Caco-2 (cell line): ENCODE data around the gene RASGEF1C. TPM values are rescaled to one million over a fixed set of nuclear protein-coding genes. Genes with fewer than 3 reads are reported as not detected.

Experiments used
- BruUV-seq: library from RNA; stranded (reverse); fragments of 400-500 nt; replicated peaks from 2 replicates; lab custom pipeline; 2021; lab: Mats Ljungman, UMichigan
- CTCF ChIA-PET: fragments of 300-600 bp; sonication (Branson Sonifier 250); formaldehyde crosslinking; loops from one replicate; lab custom pipeline; 2022; ENCODE audit warnings: antibody characterized with exemption; lab: Charles Lee
- POLR2A ChIA-PET: fragments of 300-600 bp; sonication (Branson Sonifier 250); formaldehyde crosslinking; loops from one replicate; lab custom pipeline; 2022; ENCODE audit warnings: antibody characterized with exemption; lab: Charles Lee
- DNase-seq, 2 experiments: peaks; one replicate each; pipeline versions ENCODE4 v3.0.0 to v3.0.0-alpha.2; 2020 to 2022
- H3K27me3 ChIP-seq: replicated peaks from 2 replicates; pipeline ENCODE4 v1.6.0; 2011; ENCODE audit warnings: low read length; ENCODE audit not compliant: control insufficient read depth, insufficient read depth
- H3K36me3 ChIP-seq: 2 replicates; pipeline ENCODE4 v1.5.1; 2011; ENCODE audit warnings: low read length; ENCODE audit not compliant: control insufficient read depth, insufficient read depth
- H3K4me1 ChIP-seq: fragments of 250-450 bp; sonication (Bioruptor Pico); 2 replicates; pipeline ENCODE4 v1.5.1; 2020; ENCODE audit warnings: mild to moderate bottlenecking
- H3K4me3 ChIP-seq: 2 replicates; pipeline ENCODE4 v1.5.1; 2011; ENCODE audit warnings: low read depth, mild to moderate bottlenecking, control low read depth, low read length
- H3K9me3 ChIP-seq: fragments of 250-450 bp; sonication (Bioruptor Pico); 2 replicates; pipeline ENCODE4 v1.5.1; 2020; ENCODE audit warnings: mild to moderate bottlenecking, moderate library complexity
- H3K27ac Mint-ChIP-seq: one replicate; pipeline ENCODE4 v1.8.0; 2022; ENCODE audit warnings: mixed read lengths; ENCODE audit not compliant: unreplicated experiment
- H3K27me3 Mint-ChIP-seq: one replicate; pipeline ENCODE4 v1.8.0; 2022; ENCODE audit warnings: mixed read lengths; ENCODE audit not compliant: insufficient read depth, unreplicated experiment
- H3K36me3 Mint-ChIP-seq: one replicate; pipeline ENCODE4 v1.8.0; 2022; ENCODE audit warnings: mild to moderate bottlenecking, mixed read lengths; ENCODE audit not compliant: insufficient read depth, unreplicated experiment
- H3K4me1 Mint-ChIP-seq: one replicate; pipeline ENCODE4 v1.8.0; 2022; ENCODE audit warnings: low read depth, mixed read lengths; ENCODE audit not compliant: unreplicated experiment
- H3K4me3 Mint-ChIP-seq: one replicate; pipeline ENCODE4 v1.8.0; 2022; ENCODE audit warnings: mild to moderate bottlenecking, moderate library complexity, mixed read lengths; ENCODE audit not compliant: unreplicated experiment
- H3K9me3 Mint-ChIP-seq: one replicate; pipeline ENCODE4 v1.8.0; 2022; ENCODE audit warnings: mixed read lengths; ENCODE audit not compliant: unreplicated experiment
- intact Hi-C: fragments of 100-400 bp; cut with micrococcal nuclease; formaldehyde crosslinking; loops from one replicate; pipeline ENCODE4 v1.10.0; 2022; ENCODE audit not compliant: unreplicated experiment
- total RNA-seq: library from RNA; stranded (reverse); gene quantifications from 2 replicates; pipeline ENCODE4 v1.2.3, GENCODE V29; 2022
- TF ChIP-seq, protein P1 (sequence below), 2 experiments: fragments of 200-600 bp in 1 of 2; IDR thresholded peaks; 1 replicate in 1 of 2; 2 replicates in 1 of 2; pipeline versions ENCODE4 v1.5.1 to v1.8.0; 2011 to 2022; ENCODE audit warnings: antibody characterized with exemption in 1 of 2, control low read depth in 1 of 2, inconsistent platforms in 1 of 2, low read depth in 1 of 2, low read length in 1 of 2, mild to moderate bottlenecking in 1 of 2, moderate library complexity in 1 of 2; ENCODE audit not compliant: insufficient read depth in 1 of 2, severe bottlenecking in 1 of 2, unreplicated experiment in 1 of 2

Gene RASGEF1C
- total RNA-seq, 1 experiment from 2014 or later: not detected

DNA sequence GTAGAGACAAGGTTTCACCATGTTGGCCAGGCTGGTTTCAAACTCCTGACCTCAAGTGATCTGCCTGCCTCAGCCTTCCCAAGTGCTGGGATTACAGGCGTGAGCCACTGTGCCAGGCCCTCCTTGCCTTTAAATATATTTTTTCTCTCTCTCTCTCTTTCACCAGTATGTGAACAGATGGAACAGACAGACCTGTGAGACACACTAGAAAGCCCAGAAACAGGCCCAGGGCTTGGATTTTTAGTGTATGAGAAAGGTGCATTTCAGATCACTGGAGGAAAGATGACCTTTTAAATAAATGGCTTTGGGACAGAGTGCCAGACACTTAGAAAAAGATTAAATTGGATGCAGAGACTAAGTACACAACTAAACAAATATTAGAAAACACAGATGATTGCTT, 3.1 kb downstream of the RASGEF1C start:
- CTCF ChIA-PET: interaction anchor here (1.9 kb wide), 1 partner anchor 108 kb away, joined by 4 read pairs; no protein-coding TSS in a partner anchor
- H3K4me3 Mint-ChIP-seq: no peak overlapping the region
- H3K27me3 Mint-ChIP-seq: peaks cover 7% of the 10 kb centered on the region
- H3K36me3 Mint-ChIP-seq: no peaks in the 10 kb centered on the region
- BruUV-seq: no TSS peak
- Histone ChIP-seq H3K4me1 (peaks cover 7% of the 10 kb centered on the region), H3K4me3 (no peak overlapping the region), H3K9me3 (no peaks in the 10 kb centered on the region), H3K36me3 (no peaks in the 10 kb centered on the region), H3K27me3 (no peaks in the 10 kb centered on the region)
- TF ChIP-seq, protein P1, sequence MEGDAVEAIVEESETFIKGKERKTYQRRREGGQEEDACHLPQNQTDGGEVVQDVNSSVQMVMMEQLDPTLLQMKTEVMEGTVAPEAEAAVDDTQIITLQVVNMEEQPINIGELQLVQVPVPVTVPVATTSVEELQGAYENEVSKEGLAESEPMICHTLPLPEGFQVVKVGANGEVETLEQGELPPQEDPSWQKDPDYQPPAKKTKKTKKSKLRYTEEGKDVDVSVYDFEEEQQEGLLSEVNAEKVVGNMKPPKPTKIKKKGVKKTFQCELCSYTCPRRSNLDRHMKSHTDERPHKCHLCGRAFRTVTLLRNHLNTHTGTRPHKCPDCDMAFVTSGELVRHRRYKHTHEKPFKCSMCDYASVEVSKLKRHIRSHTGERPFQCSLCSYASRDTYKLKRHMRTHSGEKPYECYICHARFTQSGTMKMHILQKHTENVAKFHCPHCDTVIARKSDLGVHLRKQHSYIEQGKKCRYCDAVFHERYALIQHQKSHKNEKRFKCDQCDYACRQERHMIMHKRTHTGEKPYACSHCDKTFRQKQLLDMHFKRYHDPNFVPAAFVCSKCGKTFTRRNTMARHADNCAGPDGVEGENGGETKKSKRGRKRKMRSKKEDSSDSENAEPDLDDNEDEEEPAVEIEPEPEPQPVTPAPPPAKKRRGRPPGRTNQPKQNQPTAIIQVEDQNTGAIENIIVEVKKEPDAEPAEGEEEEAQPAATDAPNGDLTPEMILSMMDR (IDR thresholded peaks at IDR 0.05; ENCODE audit: insufficient read depth in 1 of 2, low read depth in 1 of 2, low read length in 1 of 2, severe bottlenecking in 1 of 2, unreplicated experiment in 1 of 2): no peak
- intact Hi-C loops: loop anchor here (10.0 kb wide), 2 partner anchors 81 to 269 kb away; no protein-coding TSS in a partner anchor
- peaks cover 6% of the 10 kb centered on the region for H3K4me1 Mint-ChIP-seq
- POLR2A ChIA-PET: no interaction called here
- DNase-seq: no peak
- H3K27ac Mint-ChIP-seq: no peak overlapping the region
- no peaks in the 10 kb centered on the region for H3K9me3 Mint-ChIP-seq

GRCh38 chr5:180204276-180204819, 4.7 kb downstream of the RASGEF1C start:
- BruUV-seq: no TSS peak
- Mint-ChIP-seq H3K27me3 (peaks cover 7% of the 10 kb centered on the region), H3K36me3 (no peaks in the 10 kb centered on the region), H3K9me3 (no peaks in the 10 kb centered on the region), H3K27ac (no peak overlapping the region), H3K4me1 (peaks cover 6% of the 10 kb centered on the region), H3K4me3 (no peak overlapping the region)
- DNase-seq: no peak
- CTCF ChIA-PET: no interaction called here
- no peaks in the 10 kb centered on the region for H3K9me3 ChIP-seq
- POLR2A ChIA-PET: no interaction called here
- H3K4me1 ChIP-seq: peaks cover 7% of the 10 kb centered on the region
- H3K4me3 ChIP-seq: no peak overlapping the region
- no peaks in the 10 kb centered on the region for H3K27me3 ChIP-seq
- no peaks in the 10 kb centered on the region for H3K36me3 ChIP-seq
- intact Hi-C loops: loop anchor here (10.0 kb wide), 2 partner anchors 80 to 270 kb away; no protein-coding TSS in a partner anchor
- TF ChIP-seq, protein P1 (IDR thresholded peaks at IDR 0.05; ENCODE audit: insufficient read depth in 1 of 2, low read depth in 1 of 2, low read length in 1 of 2, severe bottlenecking in 1 of 2, unreplicated experiment in 1 of 2): no peak

GRCh38 chr5:180202939-180203573, 6.0 kb downstream of the RASGEF1C start:
- CTCF ChIA-PET: no interaction called here
- intact Hi-C loops: loop anchor here (10.0 kb wide), 2 partner anchors 78 to 272 kb away; no protein-coding TSS in a partner anchor

More at GRCh38 chr5:180202939-180203573, 6.0 kb downstream of the RASGEF1C start:
- POLR2A ChIA-PET: no interaction called here
- Histone ChIP-seq H3K9me3 (no peaks in the 10 kb centered on the region), H3K4me3 (no peak overlapping the region), H3K4me1 (peaks cover 3% of the 10 kb centered on the region), H3K27me3 (no peaks in the 10 kb centered on the region), H3K36me3 (no peaks in the 10 kb centered on the region)
- Mint-ChIP-seq H3K27ac (no peak overlapping the region), H3K4me1 (no peaks in the 10 kb centered on the region), H3K36me3 (no peaks in the 10 kb centered on the region), H3K27me3 (peaks cover 3% of the 10 kb centered on the region), H3K9me3 (no peaks in the 10 kb centered on the region), H3K4me3 (no peak overlapping the region)
- no TSS peak for BruUV-seq
- DNase-seq: no peak
- TF ChIP-seq, protein P1 (IDR thresholded peaks at IDR 0.05; ENCODE audit: insufficient read depth in 1 of 2, low read depth in 1 of 2, low read length in 1 of 2, severe bottlenecking in 1 of 2, unreplicated experiment in 1 of 2): no peak
